DOHH2 (cell line): Measurements from ENCODE around the gene NLRP4.

ENCODE experiments used
- EZH2phosphoT487 ChIP-seq: fragments of 200-600 bp; sonication (generic); IDR thresholded peaks from 2 replicates; pipeline ENCODE4 v1.6.1; 2017; ENCODE audit warnings: borderline replicate concordance, mild to moderate bottlenecking, antibody characterized with exemption, low read length, moderate library complexity, mixed read lengths
- TF ChIP-seq, protein P1 (sequence below): fragments of 200-600 bp; sonication (generic); IDR thresholded peaks from one replicate; pipeline ENCODE4 v1.5.1; 2014; ENCODE audit warnings: antibody characterized with exemption, mild to moderate bottlenecking, low read depth, low read length; ENCODE audit not compliant: poor library complexity, severe bottlenecking

DNA sequence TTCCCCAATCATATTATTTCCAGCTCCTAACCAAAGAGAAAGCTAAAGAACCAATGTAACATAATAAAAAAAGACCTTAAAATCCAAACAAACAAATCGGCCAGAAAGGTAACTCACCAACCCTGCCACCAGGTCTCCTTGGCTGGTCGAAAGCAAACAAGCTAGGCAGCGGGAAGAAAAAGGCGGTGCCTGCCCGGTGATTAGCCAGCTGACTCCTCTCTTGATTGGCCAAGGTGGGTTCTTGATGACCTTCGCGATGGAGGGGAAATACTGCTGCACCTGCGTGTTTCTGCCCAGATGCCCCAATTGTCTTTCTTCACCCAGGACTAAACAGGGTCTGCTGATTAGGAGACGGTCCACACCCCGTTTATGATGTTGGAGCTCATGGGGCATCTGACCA lies 4.5 kb upstream of the NLRP4 start, which contains the start of gene NLRP11:
- no peak for TF ChIP-seq EZH2phosphoT487
- TF ChIP-seq, protein P1, sequence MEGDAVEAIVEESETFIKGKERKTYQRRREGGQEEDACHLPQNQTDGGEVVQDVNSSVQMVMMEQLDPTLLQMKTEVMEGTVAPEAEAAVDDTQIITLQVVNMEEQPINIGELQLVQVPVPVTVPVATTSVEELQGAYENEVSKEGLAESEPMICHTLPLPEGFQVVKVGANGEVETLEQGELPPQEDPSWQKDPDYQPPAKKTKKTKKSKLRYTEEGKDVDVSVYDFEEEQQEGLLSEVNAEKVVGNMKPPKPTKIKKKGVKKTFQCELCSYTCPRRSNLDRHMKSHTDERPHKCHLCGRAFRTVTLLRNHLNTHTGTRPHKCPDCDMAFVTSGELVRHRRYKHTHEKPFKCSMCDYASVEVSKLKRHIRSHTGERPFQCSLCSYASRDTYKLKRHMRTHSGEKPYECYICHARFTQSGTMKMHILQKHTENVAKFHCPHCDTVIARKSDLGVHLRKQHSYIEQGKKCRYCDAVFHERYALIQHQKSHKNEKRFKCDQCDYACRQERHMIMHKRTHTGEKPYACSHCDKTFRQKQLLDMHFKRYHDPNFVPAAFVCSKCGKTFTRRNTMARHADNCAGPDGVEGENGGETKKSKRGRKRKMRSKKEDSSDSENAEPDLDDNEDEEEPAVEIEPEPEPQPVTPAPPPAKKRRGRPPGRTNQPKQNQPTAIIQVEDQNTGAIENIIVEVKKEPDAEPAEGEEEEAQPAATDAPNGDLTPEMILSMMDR = no peak
